Hematopoietic multipotent progenitor cell treated with erythropoietin and hydrocortisone succinate and interleukin-3 and kit ligand, for 8 days (in vitro differentiated cells): Measurements from ENCODE around the gene TMEM143.
"Not testable (repeated sequence)": the region's sequence is repeated elsewhere in the genome, so short reads cannot be mapped to it uniquely, and the experiment has no call there.

Experiments used
- DNase-seq: peaks from one replicate; pipeline ENCODE4 v3.0.0-alpha.2; 2015

Gene TMEM143

DNA sequence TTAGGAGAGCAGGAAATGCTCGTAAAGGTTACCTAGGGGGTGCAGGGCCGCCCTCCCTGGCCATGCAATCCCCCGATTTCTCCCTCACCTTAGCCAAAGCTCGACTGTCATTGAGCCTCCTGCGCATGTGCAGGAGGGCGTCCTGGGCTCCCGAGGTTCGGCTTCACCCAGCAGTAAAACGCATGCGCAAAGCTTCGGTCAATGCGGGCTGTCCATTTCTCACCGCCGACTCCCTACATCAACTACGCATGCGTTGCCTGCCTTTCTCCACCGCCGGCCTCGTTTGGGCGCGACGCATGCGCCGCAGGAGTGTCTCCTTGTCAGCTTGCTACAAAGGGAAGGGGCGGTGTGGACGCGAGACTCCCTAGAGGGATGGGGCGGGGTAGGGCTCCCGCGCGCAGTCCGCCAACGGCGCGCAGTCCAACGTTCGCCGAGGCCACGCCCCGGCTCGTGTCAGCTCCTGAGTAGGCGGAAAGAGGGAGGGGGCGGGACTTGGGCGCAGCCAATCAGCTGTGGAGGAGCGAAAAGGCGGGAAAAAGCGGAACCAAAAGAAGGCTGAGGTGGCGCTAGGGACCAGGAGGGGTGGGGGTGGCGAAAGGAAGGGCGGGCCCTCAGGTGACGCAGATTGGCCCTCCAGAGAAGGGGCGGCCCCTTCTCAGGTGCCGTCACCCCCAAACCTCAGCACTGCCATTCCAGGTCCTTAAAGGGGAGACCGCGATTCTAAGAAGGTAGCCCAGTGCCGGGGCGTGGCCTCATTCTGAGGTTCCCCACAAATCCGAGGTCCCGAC lies at the start of gene TMEM143, which contains the start of gene SYNGR4:
Gene TMEM143 (minus strand): TSS at position 131 of the 788 bp plus-strand sequence. CDS start 20 bp downstream, at position 111.
Gene SYNGR4 (plus strand): TSS at position 558 of the 788 bp plus-strand sequence. CDS start 1,476 bp downstream, outside the sequence.
- DNase-seq, result peak; percentile 100

DNA sequence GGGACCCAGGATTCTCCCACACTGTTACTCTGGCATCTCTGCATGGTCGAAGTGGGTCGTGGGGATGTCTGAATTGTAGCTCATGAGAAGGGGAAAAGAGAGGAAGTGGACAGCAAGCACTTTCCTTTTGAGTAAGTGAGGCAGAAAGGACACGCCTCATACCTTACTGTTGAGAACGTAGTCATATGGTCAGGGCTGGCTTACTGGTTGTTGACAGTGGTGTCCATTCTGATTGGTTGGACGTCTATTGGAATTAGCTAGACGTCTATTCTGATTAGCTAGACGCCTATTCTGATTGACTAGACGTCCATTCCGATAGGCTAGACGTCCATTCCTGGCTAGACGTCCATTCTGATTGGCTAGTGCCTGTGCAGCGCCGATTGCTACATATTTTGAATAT lies 42.1 kb upstream of the TMEM143 start:
- no peak for DNase-seq

GRCh38 chr19:48405010-48405659 lies 41.4 kb upstream of the TMEM143 start:
- no peak for DNase-seq

DNA sequence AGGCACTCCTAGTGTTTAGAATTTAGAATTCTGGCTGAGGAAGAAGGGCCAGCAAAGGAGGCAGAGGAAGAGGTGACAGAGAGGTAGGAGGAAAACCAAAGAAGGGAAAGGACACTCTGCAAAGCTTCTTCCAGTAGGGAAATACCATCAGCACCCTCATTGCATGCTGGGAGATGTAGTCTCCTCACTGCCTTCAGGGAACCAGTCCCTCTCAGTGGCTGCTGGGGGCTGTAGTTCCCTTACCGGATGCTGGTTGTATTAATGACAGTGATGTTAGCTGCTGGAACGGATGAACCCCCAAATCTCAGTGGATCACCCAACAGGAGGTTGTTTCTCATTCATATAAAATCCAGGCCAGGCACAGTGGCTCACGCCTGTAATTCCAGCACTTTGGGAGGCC lies 39.9 kb upstream of the TMEM143 start:
- peak; percentile 71 for DNase-seq

DNA sequence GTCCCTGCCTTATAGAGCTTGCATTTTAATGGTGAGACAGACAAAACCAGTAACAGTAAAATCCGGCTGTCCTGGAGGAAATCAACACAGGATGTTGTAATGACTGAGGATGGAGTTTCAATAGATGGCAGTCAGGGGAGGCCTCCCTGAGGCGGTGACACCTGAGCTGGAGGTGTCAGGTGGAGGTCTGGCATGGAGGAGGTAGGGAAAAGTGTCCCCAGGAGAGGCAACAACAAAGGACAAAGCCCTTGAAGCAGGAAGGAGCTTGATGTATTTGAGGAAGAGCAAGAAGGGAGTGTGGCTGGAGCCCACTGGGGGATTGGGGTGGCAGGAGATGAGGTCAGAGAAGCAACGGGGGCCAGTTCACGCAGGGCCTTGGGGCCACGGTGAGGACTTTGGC lies 37.5 kb upstream of the TMEM143 start:
- no peak for DNase-seq

- DNase-seq, result peak; percentile 50
These were observed 36.4 kb upstream of the TMEM143 start for GRCh38 chr19:48400018-48400742.

- DNase-seq, result peak; percentile 86
These were observed 34.9 kb upstream of the TMEM143 start for GRCh38 chr19:48398375-48399235.

GRCh38 chr19:48398102-48398374 lies 34.3 kb upstream of the TMEM143 start:
- peak; percentile 23 for DNase-seq

DNA sequence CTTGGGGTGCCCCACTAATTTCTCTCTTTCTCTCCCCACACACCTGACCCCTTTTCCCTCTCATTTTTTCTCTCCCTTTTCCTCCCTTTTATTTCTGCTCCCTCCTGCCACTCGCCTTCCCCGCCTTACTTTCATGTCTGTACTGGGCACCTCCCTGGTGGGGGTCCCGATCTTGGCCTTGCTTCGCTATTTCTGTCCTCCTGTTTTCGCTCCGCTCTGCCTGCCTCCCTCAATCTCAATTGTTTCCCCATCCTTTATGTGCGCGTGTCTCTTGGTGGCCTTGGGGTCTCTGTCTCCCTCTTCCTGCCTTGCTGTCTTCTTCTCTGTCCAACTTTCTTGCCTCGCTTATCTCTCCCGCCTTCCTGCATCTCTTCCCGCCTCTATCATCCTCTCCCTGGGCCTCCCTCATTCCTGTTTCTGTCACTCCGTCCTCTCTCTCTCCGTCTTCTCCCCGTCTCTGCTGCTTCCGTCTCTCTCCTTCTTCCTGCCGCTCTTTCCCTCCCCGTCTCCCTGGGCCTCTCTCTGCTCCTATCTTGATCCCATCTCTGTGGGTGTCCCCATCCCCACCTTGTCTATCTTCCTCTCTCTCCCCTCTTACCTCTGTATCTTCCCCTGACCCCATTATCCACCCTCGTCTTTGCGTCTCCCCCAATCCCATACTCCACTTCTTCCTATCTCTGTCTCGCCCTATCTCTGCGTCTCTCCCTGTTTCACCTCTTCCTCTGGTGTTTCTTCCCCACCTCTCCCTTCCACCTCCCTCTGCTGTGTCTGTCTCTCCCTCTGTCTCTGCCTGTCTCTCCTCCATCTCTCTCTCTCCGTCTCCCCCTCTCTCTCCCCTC lies 33.7 kb upstream of the TMEM143 start:
- DNase-seq, result no peak

GRCh38 chr19:48396824-48397176 lies 33.1 kb upstream of the TMEM143 start:
- no peak for DNase-seq

- no peak for DNase-seq
These were observed 32.5 kb upstream of the TMEM143 start for GRCh38 chr19:48396016-48396823.

GRCh38 chr19:48395499-48395898 lies 31.8 kb upstream of the TMEM143 start:
- DNase-seq, result no peak

GRCh38 chr19:48395170-48395455 lies 31.4 kb upstream of the TMEM143 start:
- no peak for DNase-seq

- DNase-seq, result no peak
These were observed 30.8 kb upstream of the TMEM143 start for GRCh38 chr19:48394331-48395169.

DNA sequence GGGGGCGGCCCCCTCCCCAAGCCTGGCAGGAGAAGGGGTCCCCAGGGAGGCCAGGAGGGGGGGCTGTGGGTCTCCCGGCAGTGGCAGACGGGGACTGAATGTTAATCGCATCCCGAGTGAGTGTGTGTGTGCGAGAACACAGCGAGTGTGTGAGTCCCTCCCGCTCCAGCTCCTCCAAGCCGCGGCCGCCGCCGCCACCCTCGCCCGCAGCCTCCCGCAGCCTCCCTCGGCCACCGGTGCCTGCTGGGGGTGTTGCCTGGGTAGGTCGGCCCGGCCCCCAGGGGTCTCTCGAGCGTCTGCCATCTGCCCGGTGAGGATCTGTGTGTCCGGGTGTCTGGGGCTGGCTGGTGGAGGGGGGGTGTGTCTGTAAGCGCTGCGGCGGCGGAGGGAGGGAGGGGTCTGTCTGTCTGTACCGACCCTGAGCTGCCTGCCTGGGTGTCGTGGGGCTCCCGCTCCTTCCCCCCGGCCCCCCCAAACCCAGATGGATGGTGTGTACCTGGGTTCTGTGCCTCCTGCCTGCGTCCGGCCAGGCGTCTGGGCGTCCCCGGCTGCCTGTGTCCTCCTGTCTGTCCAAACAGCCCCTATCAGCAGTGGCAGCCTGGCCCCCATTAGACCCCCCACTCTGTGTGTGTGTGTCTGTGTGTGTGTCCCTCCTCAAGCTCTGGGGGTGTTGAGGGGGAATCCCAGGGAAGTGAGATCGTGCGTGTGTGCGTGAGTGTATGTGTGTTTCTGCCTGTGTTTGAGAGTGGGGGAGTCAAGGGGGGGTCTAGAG lies 30.0 kb upstream of the TMEM143 start, which contains the start of gene GRIN2D:
Gene GRIN2D (plus strand): TSS at position 110 of the 772 bp plus-strand sequence. CDS start 4,725 bp downstream, outside the sequence.
- DNase-seq, result no peak

DNA sequence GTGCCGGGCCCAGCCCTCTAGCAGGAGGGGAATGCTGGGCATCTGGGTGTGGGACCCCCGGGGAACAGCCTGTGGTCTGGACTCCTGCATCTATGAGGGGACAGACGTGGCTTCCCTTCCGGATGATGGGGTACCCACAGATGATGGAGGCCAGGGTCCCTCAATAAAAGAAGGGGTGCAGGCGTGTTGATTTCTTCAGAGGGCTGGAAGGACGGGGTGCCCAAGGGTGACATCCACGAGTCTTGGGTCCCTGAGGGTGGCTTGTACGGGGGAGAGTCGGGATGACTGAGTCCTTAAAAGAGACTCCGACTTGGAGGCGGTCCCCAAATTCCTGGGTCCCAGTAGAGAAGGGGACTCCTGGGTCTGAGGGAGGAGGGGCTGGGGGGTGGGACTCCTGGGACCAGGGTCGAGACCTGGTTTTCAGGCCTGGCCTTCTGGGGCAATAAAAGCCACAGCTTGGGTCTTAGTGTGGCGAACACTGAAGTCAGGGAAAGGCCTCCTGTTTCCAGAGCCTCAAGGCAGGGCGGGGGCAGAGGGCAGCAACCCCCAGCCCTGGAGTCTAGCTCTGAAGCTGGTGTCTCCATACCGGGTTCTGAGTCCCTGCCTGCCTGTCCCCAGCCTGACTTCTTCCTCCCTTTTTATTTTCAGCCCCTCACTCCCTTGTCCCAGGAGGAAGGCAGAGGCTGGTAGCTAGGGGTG lies 29.3 kb upstream of the TMEM143 start:
- DNase-seq, result no peak

- DNase-seq, result not testable (repeated sequence)
These were observed 28.2 kb upstream of the TMEM143 start for GRCh38 chr19:48392006-48392344.

DNA sequence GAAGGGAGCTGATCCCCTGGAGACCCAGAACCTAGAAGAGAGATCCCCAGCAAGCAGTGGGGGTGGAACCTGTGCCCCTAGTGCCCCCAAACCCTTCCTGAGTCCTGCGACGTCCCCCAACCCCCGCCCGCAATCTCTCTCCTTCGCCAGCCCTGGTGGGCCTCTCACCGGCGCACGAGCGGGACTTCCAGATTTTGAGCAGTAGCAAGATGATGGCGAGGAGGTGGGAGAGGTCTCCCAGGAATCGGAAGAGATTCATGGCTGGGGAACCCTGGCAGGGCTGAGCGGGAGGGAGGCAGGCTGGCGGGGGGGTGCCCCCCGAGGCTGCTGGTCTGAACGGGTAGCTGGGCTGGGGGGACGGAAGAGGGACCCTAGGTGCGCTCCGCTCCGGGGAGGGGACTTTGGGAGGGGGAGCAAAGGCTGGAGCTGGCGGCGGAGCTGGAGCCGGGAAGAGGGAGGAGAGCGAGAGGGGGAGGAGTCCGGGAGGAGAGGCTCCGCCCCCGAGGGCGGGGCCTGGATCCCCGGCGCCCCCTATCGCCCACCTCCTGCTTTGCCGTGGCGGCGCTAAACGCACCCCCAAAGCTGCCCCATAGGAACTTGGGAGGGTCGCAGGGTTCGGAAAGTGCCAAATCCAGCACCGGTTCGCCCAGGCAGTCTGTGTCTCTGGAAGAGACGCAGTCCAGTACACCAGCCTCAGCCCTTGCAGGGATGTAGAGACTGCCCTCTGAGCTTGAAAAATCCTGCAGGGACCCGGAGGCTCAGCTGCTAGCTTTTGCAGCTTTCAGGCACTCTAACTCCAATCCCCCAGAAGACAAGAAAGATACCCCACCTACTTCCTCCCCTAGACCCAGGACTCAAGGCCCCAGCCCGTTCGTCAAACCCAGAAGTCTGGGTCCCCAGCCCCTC lies 27.6 kb upstream of the TMEM143 start, which contains the start of gene KDELR1:
Gene KDELR1 (minus strand): TSS at position 452 of the 906 bp plus-strand sequence. CDS start 193 bp downstream, at position 259.
- DNase-seq, result peak; percentile 64
